ENCODE data around the gene CPD.
"Not testable (repeated sequence)": the region's sequence is repeated elsewhere in the genome, so short reads cannot be mapped to it uniquely, and the experiment has no call there.

Gene CPD

DNA sequence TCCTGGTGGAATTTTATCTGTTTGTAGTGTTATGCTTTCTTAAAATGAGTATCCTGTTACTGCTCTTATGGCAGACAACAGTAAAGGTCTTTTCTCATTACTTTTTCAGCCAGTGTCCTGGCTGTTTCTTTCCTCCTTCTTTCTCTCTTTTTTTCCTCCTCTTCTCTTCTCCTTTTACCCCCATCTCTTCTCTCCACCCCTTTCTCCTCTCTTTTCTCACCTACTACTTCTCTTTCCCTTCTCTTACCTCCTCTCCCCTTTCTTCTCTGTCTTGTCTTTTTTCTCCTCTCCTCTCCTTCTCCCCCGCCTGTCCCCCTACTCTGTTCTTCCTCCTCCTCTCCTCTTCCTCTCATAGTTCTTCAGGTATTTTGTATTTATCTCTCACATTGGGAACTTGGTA lies 48.9 kb downstream of the CPD start:
- DNase-seq (ENCODE audit: low spot score), result no peak

GRCh38 chr17:30429155-30429554 lies 50.4 kb downstream of the CPD start:
- peak; percentile 81 for DNase-seq (ENCODE audit: low spot score)

DNA sequence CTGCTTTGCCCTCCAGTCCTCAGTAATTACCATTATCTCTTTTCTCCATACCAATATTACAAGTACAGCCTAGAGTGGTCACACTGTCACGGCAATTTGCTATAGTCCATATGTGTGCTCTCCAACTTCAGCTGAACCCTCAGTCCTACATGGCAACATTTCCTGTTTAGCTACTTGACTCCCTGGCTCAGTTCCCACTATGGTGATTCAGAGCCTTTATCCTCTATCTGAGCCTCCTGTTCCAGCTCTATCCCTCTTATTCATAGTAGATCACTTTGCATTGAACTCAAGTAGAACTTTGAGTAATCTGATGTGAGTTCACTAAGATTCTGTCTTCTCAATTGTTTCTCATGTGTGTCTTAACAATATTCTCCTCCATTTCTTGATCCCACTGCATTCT lies 54.8 kb downstream of the CPD start:
- DNase-seq (ENCODE audit: low spot score), result peak; percentile 47

- no peak for DNase-seq (ENCODE audit: low spot score)
Measured at GRCh38 chr17:30436729-30437128, 58.0 kb downstream of the CPD start.

DNA sequence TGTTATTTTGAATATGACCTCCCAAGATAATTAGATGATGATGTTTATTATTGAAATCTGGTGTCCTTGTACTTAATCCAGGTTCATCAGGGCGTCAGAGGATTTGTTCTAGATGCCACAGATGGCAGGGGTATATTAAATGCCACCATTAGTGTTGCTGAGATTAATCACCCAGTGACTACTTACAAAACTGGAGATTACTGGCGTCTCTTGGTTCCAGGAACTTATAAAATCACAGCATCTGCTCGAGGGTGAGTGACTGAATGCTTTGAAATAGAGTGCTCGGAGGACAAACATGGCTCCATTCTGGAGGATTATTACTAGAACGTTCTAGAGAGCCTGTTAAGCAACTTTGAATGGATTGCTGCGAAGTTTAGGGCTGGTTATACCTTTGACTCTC lies 65.0 kb downstream of the CPD start:
- no peak for DNase-seq (ENCODE audit: low spot score)

- not testable (repeated sequence) for DNase-seq (ENCODE audit: low spot score)
Measured at GRCh38 chr17:30446640-30447039, 67.9 kb downstream of the CPD start.

- DNase-seq (ENCODE audit: low spot score), result peak; percentile 5
Measured at GRCh38 chr17:30449480-30449879, 70.8 kb downstream of the CPD start.

GRCh38 chr17:30450125-30451027 lies 71.6 kb downstream of the CPD start:
- DNase-seq (ENCODE audit: low spot score), result no peak

- DNase-seq (ENCODE audit: low spot score), result no peak
Measured at GRCh38 chr17:30454635-30455034, 75.9 kb downstream of the CPD start.

- DNase-seq (ENCODE audit: low spot score), result no peak
Measured at GRCh38 chr17:30458371-30458770, 79.6 kb downstream of the CPD start.

DNA sequence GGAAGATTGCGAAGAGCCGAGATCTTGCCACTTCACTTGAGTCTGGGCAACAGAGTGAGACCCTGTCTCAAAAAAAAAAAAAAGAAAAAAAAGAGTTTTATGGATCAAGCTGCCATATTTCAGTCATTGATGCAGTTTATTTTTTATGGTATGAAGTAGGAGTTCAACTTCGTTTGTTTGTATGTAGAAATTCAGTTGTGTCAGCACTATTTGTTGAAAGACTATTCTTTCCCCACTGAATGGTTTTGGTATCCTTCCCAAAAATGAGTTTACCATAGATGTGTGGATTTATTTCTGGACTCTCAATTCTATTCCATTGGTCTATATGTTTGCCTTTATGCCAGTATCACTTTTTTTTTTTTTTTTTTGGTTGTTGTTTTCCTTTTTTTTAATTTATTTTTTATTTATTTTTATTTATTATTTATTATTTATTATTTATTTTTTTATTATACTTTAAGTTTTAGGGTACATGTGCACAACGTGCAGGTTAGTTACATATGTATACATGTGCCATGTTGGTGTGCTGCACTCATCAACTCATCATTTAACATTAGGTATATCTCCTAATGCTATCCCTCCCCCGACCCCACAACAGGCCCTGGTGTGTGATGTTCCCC lies 80.2 kb downstream of the CPD start:
- DNase-seq (ENCODE audit: low spot score), result not testable (repeated sequence)

DNA sequence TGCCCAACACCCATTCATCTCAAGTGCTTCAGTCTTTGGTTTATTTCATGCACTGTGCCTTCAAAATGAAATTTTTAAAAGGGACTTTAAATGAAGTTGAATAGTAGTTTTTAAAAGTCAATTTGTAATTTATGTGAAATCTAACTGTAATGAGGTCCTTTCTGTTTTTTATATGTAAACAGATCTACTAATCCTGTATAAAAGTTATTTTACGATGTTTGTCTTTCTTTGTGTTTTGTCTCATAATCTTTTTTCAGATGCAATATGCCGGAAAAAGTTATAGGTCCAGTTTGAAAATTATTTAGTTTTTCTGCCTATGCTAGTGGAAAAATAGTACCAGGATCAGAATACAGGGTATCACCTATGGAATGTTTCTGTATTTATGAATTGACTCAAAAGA lies 89.7 kb downstream of the CPD start:
- no peak for DNase-seq (ENCODE audit: low spot score)

- peak; percentile 6 for DNase-seq (ENCODE audit: low spot score)
Measured at GRCh38 chr17:30472238-30472890, 93.6 kb downstream of the CPD start.

DNA sequence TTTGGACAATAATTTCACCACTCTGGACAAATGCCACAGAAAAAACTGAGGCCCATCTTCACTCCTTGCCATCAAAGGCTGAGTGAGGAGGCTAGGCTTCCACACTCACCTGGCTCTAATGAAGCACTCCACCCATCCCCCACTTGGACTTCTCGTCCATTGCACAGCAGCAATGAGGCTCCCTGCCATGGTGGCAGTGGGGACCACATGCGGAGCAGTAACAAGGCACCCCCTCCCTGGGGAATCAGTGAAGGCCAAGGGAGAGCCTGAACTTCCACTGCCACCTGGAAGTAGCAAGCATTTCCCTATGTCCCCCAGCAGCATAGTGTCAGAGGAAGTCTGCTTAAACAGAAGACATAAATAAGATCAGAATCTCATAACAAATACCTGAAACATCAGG lies 96.5 kb downstream of the CPD start:
- DNase-seq (ENCODE audit: low spot score), result no peak

DNA sequence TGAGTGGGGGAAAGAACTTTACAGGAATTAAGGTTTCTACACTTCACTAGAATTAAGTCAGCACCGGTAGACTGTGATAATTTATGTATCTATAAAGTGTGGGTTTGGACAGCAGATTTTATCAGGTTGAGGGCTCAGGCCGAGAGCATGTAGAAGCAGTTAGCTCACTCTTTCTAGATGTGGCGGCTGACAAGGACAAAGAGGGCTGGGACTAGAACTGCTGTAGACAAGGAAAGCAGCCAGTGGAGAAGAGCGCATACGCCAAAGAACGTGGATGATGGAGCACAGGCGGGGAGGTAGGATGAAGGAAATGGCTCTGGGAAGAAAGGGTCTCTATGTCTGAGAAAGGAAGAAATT lies 98.0 kb downstream of the CPD start:
- peak; percentile 24 for DNase-seq (ENCODE audit: low spot score)

- DNase-seq (ENCODE audit: low spot score), result peak; percentile 95
Measured at GRCh38 chr17:30477083-30477773, 98.5 kb downstream of the CPD start, which contains the start of gene GOSR1. Gene GOSR1, plus strand, starts transcription at chr17:30477408. Its CDS starts 26 bp downstream, at chr17:30477434.

GRCh38 chr17:30477774-30478115 lies 99.0 kb downstream of the CPD start:
- peak; percentile 36 for DNase-seq (ENCODE audit: low spot score)

GRCh38 chr17:30482555-30482954 lies 103.8 kb downstream of the CPD start:
- no peak for DNase-seq (ENCODE audit: low spot score)

GRCh38 chr17:30483159-30483558 lies 104.4 kb downstream of the CPD start:
- DNase-seq (ENCODE audit: low spot score), result no peak

GRCh38 chr17:30493780-30494179 lies 115.1 kb downstream of the CPD start:
- no peak for DNase-seq (ENCODE audit: low spot score)

DNA sequence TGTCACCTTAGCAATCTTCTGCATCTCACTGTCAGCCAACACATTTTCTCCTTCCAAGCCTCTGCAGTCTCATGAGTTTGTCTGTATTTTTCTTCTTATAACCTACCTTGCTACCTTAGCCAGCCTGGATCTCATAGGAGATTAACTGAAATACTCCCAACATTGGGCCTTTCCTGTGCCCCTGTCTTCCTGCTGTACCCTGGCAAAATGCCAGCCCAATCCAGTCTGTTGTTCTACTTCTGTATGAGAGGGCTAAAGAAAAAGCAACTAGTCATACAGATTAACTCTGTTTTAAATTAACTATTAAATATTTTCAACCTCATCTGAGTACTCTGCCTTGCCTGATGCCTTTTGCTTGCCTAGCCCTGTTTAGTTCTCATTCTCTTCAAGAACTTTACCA lies 116.9 kb downstream of the CPD start:
- DNase-seq (ENCODE audit: low spot score), result no peak

DNA sequence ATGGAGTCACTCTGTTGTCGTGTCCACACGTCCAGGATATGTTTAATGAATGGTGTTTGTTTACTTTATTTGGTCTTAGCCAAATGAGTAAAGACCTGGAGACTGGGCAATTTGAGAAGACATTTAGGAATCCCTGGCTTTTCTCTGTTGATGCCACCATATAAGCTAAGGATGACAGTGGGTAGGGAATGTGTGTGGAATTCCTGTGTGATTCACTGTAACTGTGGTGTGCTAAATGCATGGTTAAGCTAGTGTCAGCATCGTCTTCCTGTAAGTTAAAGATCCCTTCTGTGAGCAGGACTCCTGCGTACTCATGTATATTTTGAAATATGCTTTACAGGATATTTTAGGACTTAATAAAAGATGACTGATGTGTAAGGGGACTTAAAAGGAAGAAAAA lies 124.8 kb downstream of the CPD start:
- DNase-seq (ENCODE audit: low spot score), result no peak
